EH (cell line): ENCODE measurements around the gene PRKAR1B.
A peak's percentile ranks its signal among the peaks of the same experiment; 100 is the strongest.

Experiments used
- DNase-seq: peaks from one replicate; pipeline ENCODE4 v3.0.0-alpha.2; 2015; ENCODE audit warnings: low read depth

Gene PRKAR1B

DNA sequence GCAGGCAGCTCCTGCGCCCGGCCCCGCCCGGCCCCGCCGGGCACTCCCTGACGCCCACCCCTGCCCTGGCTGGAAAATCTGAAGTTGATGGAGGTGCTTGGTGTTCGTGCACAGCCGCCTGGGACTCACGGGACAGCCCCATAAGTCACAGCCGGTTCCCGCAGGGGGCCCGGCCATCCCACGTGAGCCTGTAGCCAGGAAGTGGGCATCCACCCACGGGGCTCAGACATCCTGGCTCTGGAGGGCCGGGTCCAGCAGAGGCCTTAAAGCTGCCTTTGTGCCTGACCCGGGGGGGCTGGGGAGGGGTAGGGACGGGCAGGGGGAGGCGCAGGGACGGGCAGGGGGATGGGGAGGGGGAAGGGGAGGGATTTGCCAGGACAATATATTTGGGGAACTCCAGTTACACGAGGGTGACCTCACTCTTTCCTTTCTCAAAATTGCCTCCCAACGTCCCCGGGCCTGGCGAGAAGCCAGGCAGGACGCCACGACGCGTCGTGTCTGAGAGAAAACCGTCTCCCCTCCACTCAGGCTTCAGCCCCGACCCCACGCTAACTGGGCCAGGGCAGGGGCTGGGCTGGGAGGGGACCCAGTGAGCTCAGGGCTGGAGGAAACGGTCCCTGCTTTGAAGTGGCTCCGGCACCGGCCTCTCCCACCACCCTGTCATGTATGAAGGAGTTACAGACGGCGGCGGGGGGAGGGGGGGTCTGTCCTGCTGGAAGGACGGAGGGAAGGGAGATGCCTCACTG is 125.3 kb downstream of the PRKAR1B start:
- DNase-seq: peak; percentile 16

GRCh38 chr7:601036-601594 is 126.0 kb downstream of the PRKAR1B start:
- no peak for DNase-seq

GRCh38 chr7:600149-601035 is 126.7 kb downstream of the PRKAR1B start:
- DNase-seq: no peak

GRCh38 chr7:598899-599298 is 128.2 kb downstream of the PRKAR1B start:
- no peak for DNase-seq

GRCh38 chr7:597348-598178 is 129.5 kb downstream of the PRKAR1B start:
- DNase-seq: no peak

- no peak for DNase-seq
These were observed 130.3 kb downstream of the PRKAR1B start for GRCh38 chr7:596819-597182.

DNA sequence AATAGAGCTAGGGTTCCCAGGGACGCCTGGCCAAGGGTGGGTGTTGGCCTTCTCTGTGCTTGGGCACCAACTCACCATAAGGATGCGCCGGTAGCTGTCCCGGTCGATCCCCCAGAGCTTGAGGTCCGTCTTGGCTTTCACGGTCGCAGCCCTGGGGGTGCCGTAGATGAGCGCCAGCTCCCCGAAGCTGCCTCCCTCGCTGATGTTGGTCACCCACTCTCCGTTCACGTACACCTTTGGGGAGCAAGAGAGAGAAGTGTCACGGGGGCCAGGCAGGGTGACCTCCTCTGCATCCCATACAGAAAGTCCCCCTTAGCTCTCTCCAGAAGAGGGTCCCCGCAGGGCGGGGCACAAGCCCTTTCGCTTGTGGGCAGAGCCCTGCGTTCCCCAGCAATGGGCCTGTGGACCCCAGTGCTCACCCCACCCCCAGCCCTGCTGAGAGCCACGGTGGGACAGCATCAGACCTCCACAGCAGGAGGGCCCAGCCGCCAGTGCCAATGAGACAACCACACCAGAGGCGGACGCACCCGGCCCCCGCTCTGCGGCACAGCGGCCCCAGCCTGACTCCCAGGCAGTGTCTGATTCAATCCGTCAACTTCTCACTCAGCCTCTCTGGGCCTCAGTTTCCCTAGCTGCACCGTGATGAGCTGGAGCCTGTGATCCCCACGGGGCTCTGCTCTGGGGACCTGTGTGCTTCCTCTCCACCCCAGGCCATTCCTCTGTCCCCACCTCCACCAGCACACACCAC is 130.8 kb downstream of the PRKAR1B start:
- no peak for DNase-seq

- no peak for DNase-seq
These were observed 131.5 kb downstream of the PRKAR1B start for GRCh38 chr7:595621-596010.

- DNase-seq: no peak
These were observed 132.0 kb downstream of the PRKAR1B start for GRCh38 chr7:594920-595620.

DNA sequence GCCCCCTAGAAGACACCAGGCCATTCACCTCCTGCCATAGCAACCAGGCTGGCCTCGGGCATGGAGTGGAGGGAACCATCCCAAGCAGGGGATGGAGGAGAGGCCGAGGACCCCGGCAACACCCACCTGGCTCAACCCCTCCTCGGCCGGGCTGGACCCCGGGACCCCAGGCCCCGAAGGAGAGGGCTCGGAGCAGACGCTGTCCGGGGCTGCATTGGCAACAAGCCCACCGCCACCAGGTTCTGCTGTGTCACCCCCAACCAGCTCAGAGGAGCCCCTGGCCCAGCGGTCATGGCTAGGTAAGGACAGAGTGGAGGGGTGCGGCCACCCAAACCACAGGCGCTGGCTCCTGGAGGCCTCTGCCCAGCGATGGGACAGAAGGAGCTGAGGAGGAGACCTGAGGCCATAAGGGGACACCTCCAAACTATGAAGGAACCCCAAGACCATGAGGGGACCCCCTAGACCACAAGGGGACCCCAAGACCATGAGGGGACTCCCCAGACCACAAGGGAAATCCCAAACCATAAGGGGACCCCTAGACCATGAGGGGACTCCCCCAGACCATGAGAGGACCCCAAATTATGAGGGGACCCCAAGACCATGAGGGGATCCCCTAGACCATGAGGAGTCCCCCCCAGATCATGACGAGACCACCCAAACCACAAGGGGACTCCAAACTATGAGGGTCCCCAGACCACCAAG is 132.7 kb downstream of the PRKAR1B start:
- no peak for DNase-seq

GRCh38 chr7:593324-594115 is 133.6 kb downstream of the PRKAR1B start:
- DNase-seq: no peak

GRCh38 chr7:591856-592628 is 135.0 kb downstream of the PRKAR1B start:
- no peak for DNase-seq

DNA sequence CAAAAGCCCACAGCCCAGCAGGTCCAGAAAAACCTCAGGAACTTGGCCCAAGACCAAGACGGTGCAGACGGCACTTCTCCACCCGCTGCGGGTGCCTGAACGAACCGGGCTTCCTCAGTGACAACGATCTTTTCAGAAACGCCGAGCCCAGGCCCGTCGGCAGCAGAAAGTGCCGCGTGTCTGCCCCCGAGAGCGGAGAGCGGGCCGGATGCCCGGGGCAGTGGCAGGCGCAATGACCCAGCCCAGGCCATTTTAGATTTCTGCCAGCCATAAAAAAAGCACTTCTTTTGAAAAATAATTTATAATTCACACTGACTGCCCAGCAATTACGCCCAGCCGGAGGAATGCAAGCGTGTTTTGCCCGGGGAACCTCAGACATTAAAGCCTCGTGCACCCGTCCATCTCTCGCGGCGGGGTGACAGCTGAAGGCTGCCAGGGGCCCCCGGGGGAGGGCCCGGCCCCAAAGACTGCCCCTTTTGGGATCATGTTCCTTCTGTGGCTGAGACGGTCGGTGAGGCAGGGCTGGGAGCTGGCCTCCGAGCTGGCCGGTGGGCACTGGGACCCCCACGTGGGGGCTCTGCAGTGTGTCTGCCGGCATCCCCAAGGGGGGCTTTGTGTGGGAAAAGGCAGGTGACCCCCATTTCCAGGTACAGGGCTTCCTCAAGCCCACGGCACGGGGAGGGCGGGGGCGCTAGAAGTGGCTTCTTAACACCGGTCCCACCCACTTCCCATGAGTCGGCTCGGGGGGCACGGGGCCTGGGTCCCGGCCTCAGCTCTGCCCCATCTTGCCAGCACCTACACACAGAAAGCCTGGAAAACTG is 136.1 kb downstream of the PRKAR1B start:
- DNase-seq: peak; percentile 46

DNA sequence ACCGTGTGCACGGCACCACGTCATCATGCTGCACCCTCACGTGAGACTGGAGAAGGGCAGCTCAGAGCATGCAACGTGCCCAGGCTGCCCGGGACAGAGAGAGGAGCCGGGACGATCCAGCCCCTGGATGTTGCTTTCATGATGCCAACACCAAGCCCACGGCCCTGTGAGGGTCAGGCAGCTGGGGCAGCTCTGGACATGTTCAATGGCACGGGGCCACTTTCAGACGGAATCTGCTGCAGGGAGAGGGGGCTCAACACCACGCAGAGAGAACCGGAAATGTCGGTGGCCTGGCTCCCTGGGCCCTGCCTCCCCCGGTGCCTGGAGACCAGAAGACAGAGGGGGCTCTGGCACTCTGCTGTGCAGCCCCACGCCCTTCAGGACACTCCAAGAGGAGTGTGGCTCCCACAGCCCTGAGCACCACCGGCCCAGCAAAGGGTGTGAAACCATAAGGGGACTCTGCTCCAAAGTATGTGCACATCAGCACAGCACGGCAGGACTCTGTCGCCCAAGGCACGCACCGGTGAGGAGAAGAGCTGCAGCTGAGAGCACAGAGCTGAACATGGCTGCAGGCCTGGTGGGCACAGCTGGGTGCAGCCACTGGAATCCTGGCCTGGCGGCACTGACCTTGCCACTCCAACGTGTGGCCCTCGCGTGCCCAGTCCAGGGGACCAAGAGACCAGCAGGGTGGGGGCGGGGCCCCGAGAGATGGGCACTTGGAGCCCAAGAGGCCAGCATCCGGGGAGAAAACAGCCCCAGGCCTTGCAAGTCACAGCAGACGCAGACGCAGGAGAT is 137.1 kb downstream of the PRKAR1B start:
- DNase-seq: no peak

GRCh38 chr7:587767-588166 is 139.3 kb downstream of the PRKAR1B start:
- peak; percentile 91 for DNase-seq

DNA sequence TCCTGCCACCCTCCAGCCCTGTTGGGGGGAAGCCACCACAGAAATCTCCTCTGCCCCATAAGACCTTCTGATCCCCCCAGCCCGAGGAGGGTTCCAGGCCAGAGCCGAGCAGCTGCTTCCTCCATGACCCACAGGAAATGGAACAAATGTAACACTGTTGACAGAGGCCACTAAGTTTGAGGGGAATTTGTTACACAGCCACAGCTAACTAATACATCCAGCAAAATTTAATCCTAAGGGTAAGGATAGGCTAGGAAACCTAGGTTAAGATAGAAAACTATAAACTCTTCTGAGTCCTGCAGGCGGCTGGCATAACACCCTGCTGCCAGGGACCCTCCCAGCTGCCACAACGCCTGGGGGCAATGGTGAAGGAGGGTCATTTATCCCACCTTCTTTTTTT is 140.6 kb downstream of the PRKAR1B start:
- DNase-seq: no peak

DNA sequence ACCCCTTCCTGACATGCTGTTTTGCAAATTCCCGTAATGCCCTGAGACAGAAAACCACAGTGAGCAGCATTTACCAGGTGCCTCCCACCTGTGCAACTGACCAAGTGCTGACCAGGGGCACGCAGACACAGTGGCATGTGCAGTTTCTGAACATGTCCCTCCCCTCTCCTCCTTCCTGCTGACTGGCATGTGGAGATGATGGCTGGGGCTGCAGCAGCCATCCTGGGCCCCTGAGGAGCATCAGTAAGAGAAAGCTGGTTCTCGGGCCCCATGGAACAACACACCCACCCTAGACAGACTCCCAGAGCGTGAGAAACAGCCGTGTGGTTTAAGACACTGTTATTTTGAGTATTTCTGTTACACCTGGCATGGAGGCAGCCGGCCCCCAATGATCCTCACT is 141.2 kb downstream of the PRKAR1B start:
- DNase-seq: no peak
